ENCODE measurements around the gene RPUSD3.
"Not testable (repeated sequence)": the region's sequence is repeated elsewhere in the genome, so short reads cannot be mapped to it uniquely, and the experiment has no call there.

RPUSD3 gene

GRCh38 chr3:9843715-9844438 is at the start of gene RPUSD3:
TSS of gene RPUSD3 (minus strand) at chr3:9844008. CDS start at chr3:9843990, 18 bp downstream.
- peak; percentile 92 for DNase-seq (ENCODE audit: low read depth)

DNA sequence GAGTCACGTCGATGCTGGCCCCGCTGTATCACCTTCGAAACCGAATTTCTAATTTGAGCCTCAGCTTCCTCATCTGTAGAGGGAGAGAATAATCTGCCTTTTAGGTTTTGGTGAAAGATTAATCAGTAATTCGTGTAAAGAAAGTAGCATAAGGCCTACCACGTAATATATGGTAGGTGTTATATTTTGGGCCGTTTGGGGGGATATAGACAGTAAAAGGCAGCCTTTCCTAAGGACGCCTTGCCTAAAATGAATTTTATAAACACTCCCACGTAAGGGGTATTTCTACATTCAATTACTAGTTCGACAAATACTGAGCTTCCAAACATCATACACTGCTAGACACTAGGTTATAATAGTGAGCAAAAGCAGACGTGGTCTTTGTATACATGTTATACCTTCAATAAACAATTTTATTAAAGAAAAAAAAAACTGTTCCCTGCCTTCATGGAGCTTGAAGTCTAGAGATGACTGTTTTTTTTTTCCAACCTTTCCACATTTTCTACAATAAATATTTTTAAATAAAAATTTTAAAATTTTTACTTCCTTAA is 47.3 kb upstream of the RPUSD3 start:
- DNase-seq (ENCODE audit: low read depth) = no peak

GRCh38 chr3:9890249-9891071 is 46.7 kb upstream of the RPUSD3 start, which contains the start of gene JAGN1:
TSS of gene JAGN1 (plus strand) at chr3:9890610. CDS start at chr3:9890723, 113 bp downstream.
- peak; percentile 77 for DNase-seq (ENCODE audit: low read depth)

DNA sequence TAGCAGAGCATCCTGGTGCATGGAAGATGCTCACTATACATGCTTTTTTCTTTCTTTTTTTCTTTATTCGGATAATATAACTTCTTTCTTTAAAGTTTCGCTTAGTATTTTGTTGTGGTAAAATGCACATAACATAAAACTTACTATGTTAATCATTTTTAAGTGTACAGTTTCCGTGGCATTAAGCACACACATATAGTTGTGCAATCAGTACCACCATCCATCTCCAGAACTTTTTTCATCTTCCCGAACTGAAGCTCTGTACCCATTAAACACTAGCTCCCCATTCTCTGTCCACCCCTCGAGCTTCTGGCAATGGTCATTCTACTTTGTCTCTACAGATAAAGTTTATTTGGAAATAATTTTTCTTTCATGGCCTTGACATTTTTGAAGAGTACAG is 45.6 kb upstream of the RPUSD3 start:
- no peak for DNase-seq (ENCODE audit: low read depth)

DNA sequence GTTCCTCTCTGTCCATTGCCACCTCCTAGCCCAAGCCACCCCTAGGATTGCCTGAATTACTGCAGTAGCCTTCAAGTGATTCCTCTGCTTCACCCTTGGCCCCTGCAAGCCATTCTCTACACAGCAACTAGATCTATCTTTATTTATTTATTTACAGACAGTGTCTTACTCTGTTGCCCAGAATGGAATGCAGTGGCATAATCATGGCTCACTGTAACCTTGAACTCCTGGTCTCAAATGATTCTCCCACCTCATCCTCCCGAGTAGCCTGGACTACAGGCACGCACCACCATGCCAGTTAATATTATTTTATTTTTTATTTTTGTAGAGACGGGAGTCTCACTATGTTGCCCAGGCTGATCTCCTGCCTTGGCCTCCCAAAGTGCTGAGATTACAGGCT is 44.7 kb upstream of the RPUSD3 start:
- no peak for DNase-seq (ENCODE audit: low read depth)

DNA sequence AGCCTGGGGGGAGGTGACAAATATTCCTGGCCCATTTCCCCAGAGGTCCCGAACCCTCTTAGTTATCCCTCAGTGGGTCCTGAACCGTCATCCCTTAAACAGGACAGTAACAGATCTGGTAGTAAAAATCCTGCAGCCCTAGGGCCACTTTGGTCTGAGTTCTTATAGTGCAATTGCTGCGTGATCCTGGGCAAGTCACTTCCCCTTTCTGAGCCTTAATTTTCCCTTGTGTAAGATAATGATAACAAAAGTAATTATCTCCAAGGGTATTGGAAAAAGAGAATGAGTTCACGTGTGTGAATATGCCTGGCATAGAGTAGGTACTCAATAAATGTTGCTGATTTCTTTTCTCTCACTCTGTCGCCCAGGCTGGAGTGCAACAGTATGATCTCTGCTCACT is 43.7 kb upstream of the RPUSD3 start:
- DNase-seq (ENCODE audit: low read depth) = no peak

DNA sequence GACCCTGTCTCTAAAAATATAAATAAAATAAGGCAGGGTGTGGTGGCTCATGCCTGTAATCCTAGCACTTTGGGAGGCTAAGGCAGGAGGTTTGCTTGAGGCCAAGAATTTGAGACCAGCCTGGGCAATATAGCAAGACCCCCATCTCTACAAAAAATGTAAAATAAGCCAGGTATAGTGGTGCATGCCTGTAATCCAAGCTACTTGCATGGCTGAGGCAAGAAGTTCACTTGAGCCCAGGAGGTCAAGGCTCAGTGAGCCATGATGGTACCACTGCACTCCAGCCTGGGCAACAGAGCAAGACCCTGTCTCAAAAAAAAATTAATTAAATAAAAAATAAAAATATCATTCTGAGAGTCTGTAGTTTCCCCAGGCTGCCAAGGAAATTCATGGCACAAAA is 42.5 kb upstream of the RPUSD3 start:
- no peak for DNase-seq (ENCODE audit: low read depth)

- DNase-seq (ENCODE audit: low read depth) = peak; percentile 79
Observed at GRCh38 chr3:9884555-9885165, 40.9 kb upstream of the RPUSD3 start.

DNA sequence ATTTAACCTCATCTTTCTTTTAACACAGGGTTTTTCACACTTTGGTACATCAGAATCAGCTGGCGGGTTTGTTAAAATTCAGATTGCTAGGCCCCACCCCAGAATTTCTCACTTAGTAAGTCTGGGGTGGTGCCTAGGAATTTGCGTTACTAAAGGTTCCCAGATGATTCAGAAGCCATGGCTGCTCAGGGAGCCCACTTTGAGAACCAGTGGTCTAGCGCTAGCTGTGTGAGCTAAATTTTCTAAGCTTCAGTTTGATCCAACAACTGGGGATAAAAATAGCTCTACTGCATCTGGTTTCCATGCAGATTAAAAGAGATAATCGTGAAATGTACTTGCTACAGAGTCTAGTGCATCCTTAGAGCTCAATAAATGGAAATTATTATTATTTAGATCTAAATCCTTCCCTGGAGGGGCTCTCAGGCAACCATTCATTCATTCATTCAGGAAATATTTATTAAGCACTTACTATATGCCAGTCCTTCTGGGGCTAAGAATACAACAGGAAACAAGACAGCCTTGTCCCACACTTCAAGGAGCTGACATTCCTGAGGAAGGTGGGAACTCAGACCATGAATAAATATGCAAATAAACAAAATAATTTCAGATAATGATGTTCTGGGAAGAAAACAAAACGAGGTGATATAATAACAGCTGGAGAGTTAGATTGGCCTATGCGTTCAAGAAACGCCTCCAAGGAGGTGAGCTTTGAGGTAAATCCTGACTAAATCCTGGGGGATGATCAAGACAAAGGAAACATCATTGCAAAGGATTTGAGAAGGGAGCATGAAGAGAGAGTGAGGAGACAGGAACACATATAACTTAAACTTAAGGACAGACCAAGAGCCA is 40.1 kb upstream of the RPUSD3 start:
- DNase-seq (ENCODE audit: low read depth) = peak; percentile 53

- DNase-seq (ENCODE audit: low read depth) = no peak
Observed at GRCh38 chr3:9881441-9881840, 37.6 kb upstream of the RPUSD3 start.

DNA sequence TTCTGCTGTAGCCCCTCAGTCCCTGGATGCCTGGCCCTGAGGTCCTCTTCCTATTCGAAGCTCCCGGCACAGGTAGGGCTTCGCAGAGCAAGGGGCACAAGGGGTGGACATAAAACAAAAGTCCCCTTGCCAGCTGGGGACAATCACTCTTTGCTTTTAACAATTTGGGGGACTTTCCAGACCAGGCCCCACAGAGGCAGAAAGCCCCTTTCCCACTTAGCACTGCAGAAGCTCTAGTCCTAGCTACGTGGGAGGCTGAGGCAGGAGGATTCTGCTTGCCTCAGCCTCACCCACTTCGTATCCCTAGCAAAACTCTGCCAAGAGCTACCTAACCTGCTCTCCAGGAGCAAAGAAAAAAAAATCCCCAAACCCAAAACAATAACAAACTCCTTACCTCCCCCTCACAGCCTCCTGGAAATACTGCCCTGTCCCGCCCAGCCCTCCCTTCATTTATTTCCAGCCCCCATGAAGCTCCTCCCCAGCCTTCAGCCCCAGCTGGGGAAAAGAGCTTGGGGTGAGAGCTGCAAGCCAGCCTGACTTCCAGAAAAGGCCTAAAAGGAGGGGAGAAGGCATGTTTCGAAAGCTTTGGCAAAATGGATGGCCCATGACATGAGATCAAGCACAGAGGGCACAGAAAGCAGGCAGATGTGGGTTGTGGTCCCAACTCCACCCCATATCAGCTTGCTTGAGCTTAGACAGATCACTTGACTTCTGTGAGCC is 36.2 kb upstream of the RPUSD3 start, which contains the start of gene CIDEC:
Gene CIDEC (minus strand): TSS at position 424 of the 720 bp plus-strand sequence. CDS start 1,767 bp downstream, outside the sequence.
- DNase-seq (ENCODE audit: low read depth) = no peak

DNA sequence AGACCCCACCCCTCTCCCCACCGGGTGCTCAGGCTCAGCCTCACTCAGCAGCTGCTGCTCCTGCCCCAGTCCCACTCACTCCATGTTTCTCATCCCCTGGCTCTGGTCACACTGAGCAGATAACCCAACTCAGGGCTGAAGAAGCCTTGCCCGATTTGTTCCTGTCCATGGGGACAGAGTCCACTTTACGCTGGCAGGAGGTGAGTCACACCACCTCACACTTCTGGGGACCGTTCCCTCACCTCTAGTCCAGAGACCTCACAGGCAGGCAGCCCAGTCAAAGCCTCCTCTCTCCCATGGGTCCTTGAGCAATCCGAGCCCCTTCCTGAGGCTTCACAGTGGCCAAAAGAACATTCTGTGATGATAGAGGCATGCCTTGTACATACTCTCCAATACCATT is 34.9 kb upstream of the RPUSD3 start:
- DNase-seq (ENCODE audit: low read depth) = peak; percentile 68

DNA sequence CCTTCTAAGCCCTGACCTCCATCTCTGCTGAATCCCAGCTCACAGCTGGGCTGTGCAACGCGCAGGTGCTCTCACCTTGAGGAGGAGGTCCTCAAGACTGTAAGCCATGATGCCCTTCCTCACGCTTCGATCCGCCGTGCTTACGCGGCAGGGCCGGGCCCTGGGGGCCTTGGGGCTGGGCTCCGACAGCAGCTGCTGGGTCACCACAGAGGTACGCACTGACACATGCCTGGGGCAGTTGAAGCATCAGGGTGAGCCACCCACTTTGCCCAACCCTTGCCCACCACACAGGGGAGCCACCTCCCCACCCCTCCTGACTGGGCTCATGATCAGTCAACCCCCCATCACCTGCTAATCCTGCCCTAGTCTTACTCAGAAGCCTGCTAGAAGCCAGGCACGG is 33.2 kb upstream of the RPUSD3 start:
- no peak for DNase-seq (ENCODE audit: low read depth)

- not testable (repeated sequence) for DNase-seq (ENCODE audit: low read depth)
Observed at GRCh38 chr3:9876255-9876654, 32.4 kb upstream of the RPUSD3 start.

DNA sequence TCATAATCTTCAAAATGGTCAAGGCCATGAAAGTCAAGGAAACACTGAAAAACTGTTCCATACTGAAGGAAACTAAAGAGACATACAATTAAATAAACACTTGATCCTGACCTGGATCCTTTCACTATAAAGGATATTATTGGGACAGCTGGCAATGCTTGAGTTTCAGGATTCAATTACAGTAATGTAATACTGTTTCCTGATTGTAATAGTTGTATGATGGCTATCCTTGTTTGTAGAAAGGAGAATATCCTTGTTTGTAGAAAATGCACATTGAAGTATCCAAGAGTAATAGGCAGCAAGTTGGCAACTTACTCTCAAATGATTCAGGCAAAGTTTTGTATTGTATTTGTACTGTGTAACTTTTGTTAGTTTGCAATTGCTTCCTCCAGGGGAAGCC is 31.6 kb upstream of the RPUSD3 start:
- DNase-seq (ENCODE audit: low read depth) = no peak

DNA sequence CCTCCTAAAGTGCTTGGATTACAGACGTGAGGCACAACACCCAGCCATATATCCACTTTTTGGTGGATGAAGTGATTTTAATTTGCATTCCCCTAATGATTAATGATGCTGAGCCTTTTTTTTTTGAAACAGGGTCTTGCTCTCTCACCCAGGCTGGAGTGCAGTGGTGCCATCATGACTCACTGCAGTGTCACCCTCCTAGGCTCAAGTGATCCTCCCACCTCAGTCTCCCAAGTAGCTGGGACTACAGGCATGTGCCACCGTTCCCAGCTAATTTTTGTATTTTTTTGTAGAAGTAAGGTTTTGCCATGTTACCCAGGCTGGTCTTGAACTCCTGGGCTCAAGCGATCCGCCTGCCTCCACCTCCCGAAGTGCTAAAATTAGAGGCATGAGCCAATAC is 28.3 kb upstream of the RPUSD3 start:
- DNase-seq (ENCODE audit: low read depth) = not testable (repeated sequence)

- peak; percentile 55 for DNase-seq (ENCODE audit: low read depth)
Observed at GRCh38 chr3:9870978-9871377, 27.2 kb upstream of the RPUSD3 start.

DNA sequence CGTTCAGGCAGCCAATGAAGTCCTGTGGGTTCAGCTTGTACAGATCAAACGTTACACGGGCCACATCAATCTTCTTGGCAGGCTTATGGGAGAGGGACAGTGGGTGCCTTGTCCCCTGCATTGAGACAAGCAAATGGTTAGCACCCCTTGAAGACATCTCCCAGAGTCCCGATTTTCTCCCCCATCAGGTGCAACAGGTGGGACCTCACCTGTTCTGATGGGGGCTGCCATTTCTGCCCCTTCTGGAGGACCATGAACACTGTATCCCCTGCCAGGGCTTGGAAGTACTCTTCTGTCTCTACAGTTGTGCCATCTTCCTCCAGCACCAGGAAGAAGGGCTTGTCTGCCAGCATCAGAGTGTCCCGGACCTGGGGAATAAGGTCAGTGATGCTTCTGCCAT is 26.1 kb upstream of the RPUSD3 start:
- no peak for DNase-seq (ENCODE audit: low read depth)

GRCh38 chr3:9867106-9867505 is 23.3 kb upstream of the RPUSD3 start:
- no peak for DNase-seq (ENCODE audit: low read depth)

DNA sequence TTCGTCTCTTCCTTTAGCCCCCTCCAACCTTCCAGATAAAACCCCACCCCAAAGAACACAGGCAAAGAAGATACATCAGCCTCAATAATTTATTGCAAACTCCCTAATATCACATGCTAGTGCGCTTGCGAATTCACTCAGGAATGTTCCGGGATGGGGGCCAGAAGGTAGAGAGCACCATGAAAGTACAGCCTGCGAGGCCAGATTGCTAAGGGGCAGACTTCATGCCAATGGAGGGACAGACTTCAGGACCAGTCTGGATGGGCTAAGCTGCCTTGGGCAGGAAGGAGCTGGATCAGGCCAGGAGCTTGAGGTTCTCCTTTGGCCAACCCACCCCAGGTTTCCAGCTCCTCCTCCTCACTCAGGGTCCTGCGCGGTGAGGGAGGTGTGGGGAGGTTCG is 22.8 kb upstream of the RPUSD3 start:
- no peak for DNase-seq (ENCODE audit: low read depth)

- DNase-seq (ENCODE audit: low read depth) = not testable (repeated sequence)
Observed at GRCh38 chr3:9865125-9865637, 21.4 kb upstream of the RPUSD3 start.
